ENCODE measurements around the gene POM121L12. TPM values are rescaled to one million over a fixed set of nuclear protein-coding genes. Genes with fewer than 3 reads are reported as not detected.

The POM121L12 gene
- total RNA-seq (ENCODE audit: low replicate concordance) = not detected in 2 replicates

DNA sequence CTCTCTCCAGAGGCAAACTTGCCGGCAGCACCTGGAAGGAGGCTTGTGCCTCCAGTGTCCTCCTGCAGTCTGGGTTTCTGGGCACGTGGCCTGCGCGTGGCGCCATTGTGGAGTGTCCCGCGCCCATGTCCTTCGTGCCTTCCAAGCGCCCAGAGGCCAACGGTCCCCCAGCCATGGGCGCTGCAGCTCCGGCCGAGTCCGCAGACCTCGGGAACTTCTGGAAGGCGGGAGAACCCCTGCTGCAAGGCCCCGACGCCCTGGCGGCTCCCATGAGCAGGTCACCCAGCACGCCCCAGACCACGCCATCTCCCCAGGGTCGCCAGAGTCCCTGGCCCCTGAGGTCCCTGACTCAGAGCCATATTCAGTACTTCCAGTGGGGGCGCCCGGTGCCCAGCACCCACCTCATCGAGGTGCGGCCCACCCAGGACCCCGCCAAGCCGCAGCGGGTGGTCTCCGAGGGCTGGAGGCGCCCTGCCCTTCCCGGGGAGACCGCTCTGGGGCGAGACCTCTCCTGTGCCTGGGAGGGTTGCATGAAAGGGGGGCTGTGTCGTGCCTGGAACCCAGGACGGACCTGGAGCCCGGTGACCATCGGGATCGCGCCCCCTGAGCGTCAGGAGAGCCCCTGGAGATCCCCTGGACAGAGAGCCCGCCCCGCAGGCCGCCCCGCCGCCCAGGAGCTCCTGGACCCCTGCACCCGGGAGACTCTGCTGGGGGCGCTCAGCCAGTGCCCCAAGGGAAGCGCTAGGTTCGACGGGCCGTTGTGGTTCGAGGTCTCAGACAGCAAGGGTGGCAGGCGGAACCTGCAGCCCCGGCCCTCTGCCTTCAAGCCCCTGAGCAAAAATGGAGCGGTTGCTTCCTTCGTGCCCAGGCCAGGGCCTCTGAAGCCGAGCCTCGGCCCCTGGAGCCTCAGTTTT is at the start of gene POM121L12:
POM121L12 (plus strand) TSS at position 135 of the 914 bp plus-strand sequence; CDS start at position 174, 39 bp downstream.
- Mint-ChIP-seq H3K36me3 (no peaks in the 10 kb centered on the region), H3K9me3 (peaks cover 5% of the 10 kb centered on the region), H3K27me3 (ENCODE audit: insufficient read depth, low read depth) (no peaks in the 10 kb centered on the region), H3K27ac (no peak within 1 kb of the TSS), H3K4me3 (no peak within 1 kb of the TSS), H3K4me1 (peaks cover 3% of the 10 kb centered on the region)
- Histone ChIP-seq H3F3A (ENCODE audit: low read depth) (no peaks in the 10 kb centered on the region), H3K9me3 (ENCODE audit: low read depth) (no peaks in the 10 kb centered on the region), H3K4me1 (no peaks in the 10 kb centered on the region), H3K4me3 (no peak within 1 kb of the TSS), H3K79me2 (ENCODE audit: low read depth) (no peaks in the 10 kb centered on the region), H3K4me2 (no peak within 1 kb of the TSS), H4K20me1 (ENCODE audit: low read depth) (no peaks in the 10 kb centered on the region), H3K36me3 (no peaks in the 10 kb centered on the region), H3K9ac (no peak within 1 kb of the TSS), H3K27ac (no peak within 1 kb of the TSS), H2AFZ (replicated peaks) (no peak within 1 kb of the TSS), H3K27me3 (no peaks in the 10 kb centered on the region)
- TF ChIP-seq EZH2phosphoT487 (IDR thresholded peaks at IDR 0.05) (no peak), EZH2 (IDR thresholded peaks at IDR 0.05) (no peak), CTCF (IDR thresholded peaks at IDR 0.05) (no peak)
- no peak for DNase-seq (ENCODE audit: low spot score)

GRCh38 chr7:52992001-52992400 is 43.4 kb upstream of the POM121L12 start:
- Histone ChIP-seq H3K27ac (no peak overlapping the region), H3K36me3 (no peaks in the 10 kb centered on the region), H3K79me2 (ENCODE audit: low read depth) (no peaks in the 10 kb centered on the region), H3K4me2 (no peak overlapping the region), H3K9ac (no peak overlapping the region), H3F3A (ENCODE audit: low read depth) (no peaks in the 10 kb centered on the region), H3K4me1 (no peaks in the 10 kb centered on the region), H3K4me3 (no peak overlapping the region), H3K27me3 (no peaks in the 10 kb centered on the region), H2AFZ (replicated peaks) (no peak overlapping the region), H3K9me3 (ENCODE audit: low read depth) (no peaks in the 10 kb centered on the region), H4K20me1 (ENCODE audit: low read depth) (no peaks in the 10 kb centered on the region)
- TF ChIP-seq CTCF (IDR thresholded peaks at IDR 0.05) (no peak), EZH2 (IDR thresholded peaks at IDR 0.05) (no peak), EZH2phosphoT487 (IDR thresholded peaks at IDR 0.05) (no peak)
- no peaks in the 10 kb centered on the region for H3K27me3 Mint-ChIP-seq (ENCODE audit: insufficient read depth, low read depth)
- H3K4me3 Mint-ChIP-seq = no peak overlapping the region
- DNase-seq (ENCODE audit: low spot score) = no peak
- H3K4me1 Mint-ChIP-seq = no peaks in the 10 kb centered on the region
- H3K36me3 Mint-ChIP-seq = no peaks in the 10 kb centered on the region
- no peak overlapping the region for H3K27ac Mint-ChIP-seq
- H3K9me3 Mint-ChIP-seq = peaks cover 14% of the 10 kb centered on the region

GRCh38 chr7:52992479-52993162 is 42.8 kb upstream of the POM121L12 start:
- no peak overlapping the region for H2AFZ ChIP-seq (replicated peaks)
- H3K27me3 ChIP-seq = no peaks in the 10 kb centered on the region
- Mint-ChIP-seq H3K27ac (no peak overlapping the region), H3K9me3 (peaks cover 10% of the 10 kb centered on the region), H3K4me3 (no peak overlapping the region), H3K36me3 (no peaks in the 10 kb centered on the region), H3K4me1 (no peaks in the 10 kb centered on the region), H3K27me3 (ENCODE audit: insufficient read depth, low read depth) (no peaks in the 10 kb centered on the region)
- H3K79me2 ChIP-seq (ENCODE audit: low read depth) = no peaks in the 10 kb centered on the region
- H3K27ac ChIP-seq = no peak overlapping the region
- no peak for TF ChIP-seq EZH2phosphoT487 (IDR thresholded peaks at IDR 0.05)
- H3K4me1 ChIP-seq = no peaks in the 10 kb centered on the region
- H4K20me1 ChIP-seq (ENCODE audit: low read depth) = no peaks in the 10 kb centered on the region
- no peak overlapping the region for H3K4me2 ChIP-seq
- H3F3A ChIP-seq (ENCODE audit: low read depth) = no peaks in the 10 kb centered on the region
- H3K36me3 ChIP-seq = no peaks in the 10 kb centered on the region
- no peak overlapping the region for H3K4me3 ChIP-seq
- DNase-seq (ENCODE audit: low spot score) = no peak
- H3K9ac ChIP-seq = no peak overlapping the region
- H3K9me3 ChIP-seq (ENCODE audit: low read depth) = no peaks in the 10 kb centered on the region
